ENCODE data around the gene C19orf67. TPM values are rescaled to one million over a fixed set of nuclear protein-coding genes. Genes with fewer than 3 reads are reported as not detected.

Gene C19orf67
- polyA plus RNA-seq, 1 donor (not counting 4 experiments of a cell fraction or from before 2014, with no cell fraction given) = not detected

DNA sequence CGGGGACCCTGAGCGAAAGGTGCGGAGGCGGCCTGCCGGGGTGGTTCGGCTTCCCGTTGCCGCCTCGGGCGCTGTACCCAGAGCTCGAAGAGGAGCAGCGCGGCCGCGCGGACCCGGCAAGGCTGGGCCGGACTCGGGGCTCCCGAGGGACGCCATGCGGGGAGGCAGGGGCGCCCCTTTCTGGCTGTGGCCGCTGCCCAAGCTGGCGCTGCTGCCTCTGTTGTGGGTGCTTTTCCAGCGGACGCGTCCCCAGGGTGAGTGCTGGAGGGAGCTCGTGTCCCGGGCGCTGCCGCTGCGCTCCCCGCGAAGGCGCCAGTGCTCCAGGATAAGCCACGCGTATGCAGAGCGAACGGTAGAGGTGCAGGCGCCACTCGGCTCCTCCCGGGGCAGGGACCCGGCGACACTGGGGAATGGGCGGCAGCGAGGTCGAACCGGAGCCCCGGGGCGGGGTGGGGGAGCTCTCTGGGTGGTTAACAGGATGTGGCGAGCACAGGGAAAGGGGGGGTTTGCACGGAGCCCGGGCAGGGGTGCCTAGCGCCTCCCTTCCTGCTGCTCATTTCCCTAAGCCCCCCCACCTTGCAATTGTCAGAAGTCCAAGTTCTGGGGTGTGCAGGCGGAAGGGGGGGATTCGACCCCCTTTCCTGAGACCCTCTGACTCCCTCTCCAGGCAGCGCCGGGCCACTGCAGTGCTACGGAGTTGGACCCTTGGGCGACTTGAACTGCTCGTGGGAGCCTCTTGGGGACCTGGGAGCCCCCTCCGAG, 53.7 kb downstream of the C19orf67 start, which contains the start of gene IL27RA:
TSS of gene IL27RA (plus strand) at position 44 of the 762 bp plus-strand sequence. CDS start at position 155, 111 bp downstream.
- no peaks in the 10 kb centered on the region for H3K79me2 ChIP-seq (ENCODE audit: control insufficient read depth, insufficient read depth, low read length)
- no peak within 1 kb of the TSS for H3K27ac ChIP-seq (ENCODE audit: control insufficient read depth, insufficient read depth, low read length)
- dilution Hi-C loops (cut with MboI; ENCODE audit: extremely low pct_ligation_motif_present, low sequenced_read_pairs) = no loop called here
- no peaks in the 10 kb centered on the region for H3K27me3 ChIP-seq (ENCODE audit: control insufficient read depth, extremely low read depth, insufficient read depth, low read length)
- H2AFZ ChIP-seq (ENCODE audit: control insufficient read depth, low read length) = peak within 1 kb of the TSS; percentile 87
- FAIRE-seq (no peak), DNase-seq (ENCODE audit: low read depth, low spot score) (no peak)
- TF ChIP-seq EZH2 (IDR thresholded peaks at IDR 0.05; ENCODE audit: low read length) (no peak), CTCF (optimal IDR thresholded peaks at IDR 0.05 in 1 of 3, IDR thresholded peaks at IDR 0.05 in 1 of 3, conservative IDR thresholded peaks at IDR 0.05 in 1 of 3; ENCODE audit: extremely low read depth in 1 of 3, insufficient read depth in 2 of 3, low read length in 3 of 3) (peak; percentile 55 to 68 (median 55))
- H3K9me1 ChIP-seq (ENCODE audit: control insufficient read depth, extremely low read depth, insufficient read depth, low read length) = no peaks in the 10 kb centered on the region
- peak within 1 kb of the TSS; percentile 66 for H3K9ac ChIP-seq (ENCODE audit: control insufficient read depth, extremely low read depth, insufficient read depth, low read length)
- peak within 1 kb of the TSS; percentile 61 to 74 (median 67) for H3K4me3 ChIP-seq (ENCODE audit: control insufficient read depth in 2 of 3, extremely low read depth in 1 of 3, insufficient read depth in 2 of 3, low read depth in 1 of 3, low read length in 3 of 3)
- H3K36me3 ChIP-seq (ENCODE audit: control insufficient read depth in 2 of 2, extremely low read depth in 1 of 2, insufficient read depth in 2 of 2, low read length in 2 of 2) = no peaks in the 10 kb centered on the region
- no peaks in the 10 kb centered on the region for H3K4me1 ChIP-seq (ENCODE audit: control insufficient read depth, extremely low read depth, insufficient read depth, low read length)
- no peaks in the 10 kb centered on the region for H3K9me3 ChIP-seq (ENCODE audit: control insufficient read depth, low read depth, low read length)
- H4K20me1 ChIP-seq (ENCODE audit: control insufficient read depth, extremely low read depth, insufficient read depth, low read length) = no peaks in the 10 kb centered on the region
- H3K4me2 ChIP-seq (ENCODE audit: control insufficient read depth, extremely low read depth, insufficient read depth, low read depth, low read length) = peak within 1 kb of the TSS; percentile 87

Other genes with a start within 250 kb of the C19orf67 start
- 0.18 TPM in 1 of 3 replicates, not detected in the others for gene NANOS3, start 208.6 kb downstream of the C19orf67 start, polyA plus RNA-seq
- 0.22 to 0.57 TPM (median 0.26 TPM) in 3 replicates for gene BRME1, start 179.7 kb downstream of the C19orf67 start, polyA plus RNA-seq
- gene CC2D1A, start 179.6 kb downstream of the C19orf67 start, polyA plus RNA-seq = 11.2 to 15.6 TPM (median 14.7 TPM) in 3 replicates
- gene PODNL1, start 147.4 kb downstream of the C19orf67 start, polyA plus RNA-seq = 1.0 to 2.1 TPM (median 1.5 TPM) in 3 replicates
- 15.1 to 22.2 TPM (median 18.7 TPM) in 3 replicates for gene DCAF15, start 133.3 kb downstream of the C19orf67 start, polyA plus RNA-seq
- gene RFX1, start 79.5 kb downstream of the C19orf67 start, polyA plus RNA-seq = 0.45 to 0.97 TPM (median 0.48 TPM) in 3 replicates
- gene RLN3, start 57.6 kb downstream of the C19orf67 start, polyA plus RNA-seq = not detected in 3 replicates
- 2.2 to 3.0 TPM (median 2.8 TPM) in 3 replicates for gene IL27RA, start 54.0 kb downstream of the C19orf67 start, polyA plus RNA-seq
- not detected in 3 replicates for gene PALM3, start 23.7 kb downstream of the C19orf67 start, polyA plus RNA-seq
- gene MISP3, start 13.0 kb downstream of the C19orf67 start, polyA plus RNA-seq = 0.79 to 1.2 TPM (median 0.96 TPM) in 3 replicates
- gene SAMD1, start 5.0 kb upstream of the C19orf67 start, polyA plus RNA-seq = 5.3 to 11.3 TPM (median 7.3 TPM) in 3 replicates
- gene PRKACA, start 32.0 kb upstream of the C19orf67 start, polyA plus RNA-seq = 10.1 to 57.2 TPM (median 13.7 TPM) in 3 replicates
- gene ASF1B, start 50.8 kb upstream of the C19orf67 start, polyA plus RNA-seq = 2.1 to 13.1 TPM (median 7.8 TPM) in 3 replicates
- gene ADGRL1, start 120.4 kb upstream of the C19orf67 start, polyA plus RNA-seq = 3.2 to 6.8 TPM (median 4.6 TPM) in 3 replicates

Data from keratinocyte (primary cell).